Left lung (tissue), 10 donors: ENCODE results near the gene UPK3A. TPM values are rescaled to one million over a fixed set of nuclear protein-coding genes. Genes with fewer than 3 reads are reported as not detected.

Source experiments
- ATAC-seq: fragments of 200-7000 bp; cut with Tn5 transposase; one replicate; pipeline ENCODE4 v1.9.1; 2020; ENCODE audit warnings: moderate library complexity
- DNase-seq, 4 donors: peaks; one replicate each; pipeline ENCODE4 v3.0.0-alpha.2; 2013 to 2020
- H3K27ac ChIP-seq, 2 donors: fragments of 200-600 bp; sonication (generic) in 1 of 2; one replicate each; pipeline versions ENCODE4 v1.5.0 to v1.8.0; 2020 to 2021
- H3K27me3 ChIP-seq, 2 donors: fragments of 200-600 bp; sonication (generic) in 1 of 2; one replicate each; pipeline versions ENCODE4 v1.5.0 to v1.8.0; 2020 to 2021
- H3K36me3 ChIP-seq, 2 donors: fragments of 200-600 bp; sonication (generic) in 1 of 2; one replicate each; pipeline versions ENCODE4 v1.5.0 to v1.8.0; 2020 to 2021
- H3K4me1 ChIP-seq, 2 donors: fragments of 200-600 bp; one replicate each; pipeline ENCODE4 v1.8.0; 2021
- H3K4me3 ChIP-seq, 2 donors: fragments of 200-600 bp; sonication (generic) in 1 of 2; one replicate each; pipeline versions ENCODE4 v1.5.0 to v1.8.0; 2020 to 2021; ENCODE audit warnings: mild to moderate bottlenecking in 1 of 2
- H3K9me3 ChIP-seq, 2 donors: fragments of 200-600 bp; sonication (generic) in 1 of 2; one replicate each; pipeline versions ENCODE4 v1.5.0 to v1.8.0; 2020 to 2021
- intact Hi-C, 2 donors: fragments of 100-400 bp; cut with DNase I; formaldehyde crosslinking; loops; one replicate each; pipeline versions ENCODE4 v1.11.2 to v1.14.2; 2022
- polyA plus RNA-seq, 6 donors: library from polyadenylated mRNA; unstranded; fragments of 120-200 nt; gene quantifications; one replicate each; pipeline ENCODE4 v1.2.1, GENCODE V29; 2013; ENCODE audit not compliant: insufficient read length in 6 of 6
- total RNA-seq, 2 donors: library from RNA; stranded (reverse); fragmentation: NEBNext Ultra II Directional; extraction: Animal tissue kit (Norgen Biotek cat#: 25700); gene quantifications; one replicate each; pipeline ENCODE4 v1.2.1, GENCODE V29; 2021
- TF ChIP-seq, protein P1 (sequence below), 2 donors: fragments of 200-600 bp; sonication (generic) in 1 of 2; IDR thresholded peaks; one replicate each; pipeline versions ENCODE4 v1.5.0 to v1.8.0; 2021; ENCODE audit warnings: antibody characterized with exemption in 2 of 2
- donor health status: DM: no; HTN: yes; CAD: no.
- donor health status: DM: no; HTN: no; CAD: no.

Gene UPK3A
- total and polyA plus RNA-seq, 8 donors = 0.19 to 0.72 (median 0.27) TPM; not detected in 3

- TF ChIP-seq, protein P1, sequence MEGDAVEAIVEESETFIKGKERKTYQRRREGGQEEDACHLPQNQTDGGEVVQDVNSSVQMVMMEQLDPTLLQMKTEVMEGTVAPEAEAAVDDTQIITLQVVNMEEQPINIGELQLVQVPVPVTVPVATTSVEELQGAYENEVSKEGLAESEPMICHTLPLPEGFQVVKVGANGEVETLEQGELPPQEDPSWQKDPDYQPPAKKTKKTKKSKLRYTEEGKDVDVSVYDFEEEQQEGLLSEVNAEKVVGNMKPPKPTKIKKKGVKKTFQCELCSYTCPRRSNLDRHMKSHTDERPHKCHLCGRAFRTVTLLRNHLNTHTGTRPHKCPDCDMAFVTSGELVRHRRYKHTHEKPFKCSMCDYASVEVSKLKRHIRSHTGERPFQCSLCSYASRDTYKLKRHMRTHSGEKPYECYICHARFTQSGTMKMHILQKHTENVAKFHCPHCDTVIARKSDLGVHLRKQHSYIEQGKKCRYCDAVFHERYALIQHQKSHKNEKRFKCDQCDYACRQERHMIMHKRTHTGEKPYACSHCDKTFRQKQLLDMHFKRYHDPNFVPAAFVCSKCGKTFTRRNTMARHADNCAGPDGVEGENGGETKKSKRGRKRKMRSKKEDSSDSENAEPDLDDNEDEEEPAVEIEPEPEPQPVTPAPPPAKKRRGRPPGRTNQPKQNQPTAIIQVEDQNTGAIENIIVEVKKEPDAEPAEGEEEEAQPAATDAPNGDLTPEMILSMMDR (IDR thresholded peaks at IDR 0.05) = no peak
- intact Hi-C loops = no loop called here
- Histone ChIP-seq H3K27me3 (no peaks in the 10 kb centered on the region), H3K4me3 (peak within 1 kb of the TSS; percentile 49 to 69), H3K4me1 (peaks cover 14 to 77% of the 10 kb centered on the region in 2 donors), H3K36me3 (peaks cover 0 to 14% of the 10 kb centered on the region in 2 donors), H3K27ac (peak within 1 kb of the TSS in 1 of 2 donors; percentile 74), H3K9me3 (no peaks in the 10 kb centered on the region)
- ATAC-seq = peak; percentile 72
- peak in 3 of 4 donors; percentile 67 to 94 (median 87) for DNase-seq
These were observed 43.7 kb upstream of the UPK3A start, which contains the start of gene KIAA0930 for GRCh38 chr22:45240810-45241631. KIAA0930 (minus strand) TSS chr22:45240894; CDS start chr22:45240703, 191 bp downstream.

GRCh38 chr22:45242778-45243191 lies 42.0 kb upstream of the UPK3A start:
- Histone ChIP-seq H3K4me3 (no peak overlapping the region), H3K27ac (no peak overlapping the region), H3K27me3 (no peaks in the 10 kb centered on the region), H3K36me3 (no peaks in the 10 kb centered on the region), H3K4me1 (peaks cover 19 to 72% of the 10 kb centered on the region in 2 donors), H3K9me3 (no peaks in the 10 kb centered on the region)
- no peak for ATAC-seq
- TF ChIP-seq, protein P1 (IDR thresholded peaks at IDR 0.05) = no peak
- intact Hi-C loops = no loop called here
- peak in 2 of 4 donors; percentile 34 to 67 for DNase-seq

GRCh38 chr22:45244916-45245315 lies 39.8 kb upstream of the UPK3A start:
- Histone ChIP-seq H3K4me1 (peaks cover 8 to 52% of the 10 kb centered on the region in 2 donors), H3K27me3 (no peaks in the 10 kb centered on the region), H3K4me3 (no peak overlapping the region), H3K9me3 (no peaks in the 10 kb centered on the region), H3K27ac (peak overlapping the region in 1 of 2 donors; percentile 64), H3K36me3 (no peaks in the 10 kb centered on the region)
- TF ChIP-seq, protein P1 (IDR thresholded peaks at IDR 0.05) = no peak
- intact Hi-C loops = no loop called here
- DNase-seq (no peak), ATAC-seq (no peak)

DNA sequence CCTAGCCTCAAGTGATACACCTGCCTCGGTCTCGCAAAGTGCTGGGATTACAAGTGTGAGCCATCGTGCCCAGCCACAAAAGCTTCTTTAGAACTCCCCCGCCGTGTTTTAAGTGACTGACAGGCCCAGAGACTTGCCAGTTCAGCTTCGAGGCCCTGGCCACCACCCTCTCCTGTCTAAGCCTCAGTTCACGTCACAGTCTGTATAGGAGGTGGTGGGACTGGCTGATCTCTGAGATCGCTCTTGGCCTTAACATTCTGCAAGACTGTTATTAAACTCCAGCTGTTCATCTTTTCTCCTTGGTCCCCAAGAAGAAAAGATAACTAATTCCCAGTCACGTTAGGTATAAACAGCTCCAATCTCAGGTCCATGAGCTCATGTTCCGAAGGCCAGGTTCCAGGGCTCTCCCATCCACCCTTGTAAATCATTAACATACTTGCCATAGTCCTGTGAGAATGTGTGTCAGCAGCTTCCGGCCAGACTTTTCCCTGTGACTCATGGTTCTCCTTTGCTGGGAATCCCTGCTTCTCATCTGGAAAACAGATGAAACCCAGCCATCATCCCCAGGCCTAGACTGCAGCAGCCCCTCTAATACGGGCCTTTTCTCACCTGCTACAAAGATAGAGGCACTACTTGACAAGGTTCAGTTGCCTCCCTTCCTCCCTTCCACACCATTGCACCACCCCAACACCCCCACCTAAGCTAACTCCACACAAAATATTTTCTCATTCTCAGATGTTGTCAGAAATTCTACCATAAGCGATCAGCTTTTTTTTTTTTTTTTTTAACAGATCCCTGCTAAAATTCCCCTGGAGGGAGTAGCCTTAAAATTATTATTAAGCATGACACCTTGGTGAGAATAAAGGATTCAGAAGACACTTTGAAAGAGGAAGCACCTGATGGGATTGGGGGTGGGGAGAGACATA lies 38.4 kb upstream of the UPK3A start:
- Histone ChIP-seq H3K27me3 (no peaks in the 10 kb centered on the region), H3K9me3 (no peaks in the 10 kb centered on the region), H3K4me3 (no peak overlapping the region), H3K4me1 (peaks cover 6 to 46% of the 10 kb centered on the region in 2 donors), H3K27ac (peak overlapping the region; percentile 66), H3K36me3 (no peaks in the 10 kb centered on the region)
- TF ChIP-seq, protein P1 (IDR thresholded peaks at IDR 0.05) = no peak
- intact Hi-C loops = no loop called here
- peak; percentile 87 for ATAC-seq
- DNase-seq = peak in 2 of 4 donors; percentile 21 to 62
